GM23338 (cell line): ENCODE measurements around the gene DNAAF2. TPM values are rescaled to one million over a fixed set of nuclear protein-coding genes. Genes with fewer than 3 reads are reported as not detected.

Experiments used
- ATAC-seq: fragments of 200-7000 bp; cut with Tn5 transposase; 3 replicates; pipeline ENCODE4 v1.9.1; 2020
- DNase-seq: peaks from one replicate; pipeline ENCODE4 v3.0.0-alpha.2; 2015; ENCODE audit warnings: low spot score
- H2AFZ ChIP-seq: fragments of 200-600 bp; sonication (generic); 2 replicates; pipeline ENCODE4 v1.8.0; 2016; ENCODE audit warnings: antibody characterized with exemption, mild to moderate bottlenecking, moderate library complexity
- H3F3A ChIP-seq: fragments of 200-600 bp; sonication (generic); replicated peaks from 2 replicates; pipeline ENCODE4 v1.8.0; 2017; ENCODE audit warnings: antibody characterized with exemption, mixed run types, low read depth
- H3K27ac ChIP-seq: fragments of 200-600 bp; sonication (generic); 2 replicates; pipeline ENCODE4 v1.6.1; 2016; ENCODE audit warnings: low read depth
- H3K27me3 ChIP-seq: fragments of 200-600 bp; sonication (generic); 2 replicates; pipeline ENCODE4 v1.8.0; 2016; ENCODE audit warnings: mild to moderate bottlenecking, mixed run types, moderate library complexity; ENCODE audit not compliant: insufficient read depth
- H3K36me3 ChIP-seq: fragments of 200-600 bp; sonication (generic); 2 replicates; pipeline ENCODE4 v1.8.0; 2016; ENCODE audit warnings: mild to moderate bottlenecking; ENCODE audit not compliant: insufficient read depth
- H3K4me1 ChIP-seq: fragments of 200-600 bp; sonication (generic); 2 replicates; pipeline ENCODE4 v1.8.0; 2016; ENCODE audit warnings: mild to moderate bottlenecking, moderate library complexity; ENCODE audit not compliant: insufficient read depth
- H3K4me2 ChIP-seq: fragments of 200-600 bp; sonication (generic); 2 replicates; pipeline ENCODE4 v1.7.1; 2017; ENCODE audit warnings: mixed run types
- H3K4me3 ChIP-seq: fragments of 200-600 bp; sonication (generic); 2 replicates; pipeline ENCODE4 v1.6.1; 2016; ENCODE audit warnings: mixed run types
- H3K79me2 ChIP-seq: fragments of 200-600 bp; sonication (generic); replicated peaks from 2 replicates; pipeline ENCODE4 v1.8.0; 2017; ENCODE audit warnings: mild to moderate bottlenecking; ENCODE audit not compliant: insufficient read depth
- H3K9me2 ChIP-seq: fragments of 200-600 bp; sonication (generic); 2 replicates; pipeline ENCODE4 v1.8.0; 2017; ENCODE audit not compliant: insufficient read depth
- H4K20me1 ChIP-seq: fragments of 200-600 bp; sonication (generic); replicated peaks from 2 replicates; pipeline ENCODE4 v1.8.0; 2017; ENCODE audit warnings: mild to moderate bottlenecking; ENCODE audit not compliant: insufficient read depth
- H3K27ac Mint-ChIP-seq: 2 replicates; pipeline ENCODE4 v1.8.0; 2020; ENCODE audit warnings: inconsistent platforms, mild to moderate bottlenecking, moderate library complexity, mixed read lengths
- H3K27me3 Mint-ChIP-seq: 3 replicates; pipeline ENCODE4 v1.8.0; 2022; ENCODE audit warnings: low read depth, mild to moderate bottlenecking, moderate library complexity, mixed read lengths, inconsistent platforms; ENCODE audit not compliant: insufficient read depth, poor library complexity
- H3K36me3 Mint-ChIP-seq: 3 replicates; pipeline ENCODE4 v1.8.0; 2021; ENCODE audit warnings: low read depth, mild to moderate bottlenecking, inconsistent platforms, moderate library complexity, mixed read lengths
- H3K4me1 Mint-ChIP-seq: 3 replicates; pipeline ENCODE4 v1.8.0; 2020; ENCODE audit warnings: mild to moderate bottlenecking, inconsistent platforms, mixed read lengths
- H3K4me3 Mint-ChIP-seq: 3 replicates; pipeline ENCODE4 v1.8.0; 2021; ENCODE audit warnings: moderate library complexity, mild to moderate bottlenecking, inconsistent platforms, mixed read lengths
- H3K9me3 Mint-ChIP-seq: 3 replicates; pipeline ENCODE4 v1.8.0; 2020; ENCODE audit warnings: moderate library complexity, mild to moderate bottlenecking, inconsistent platforms, mixed read lengths
- CTCF ChIP-seq, 2 experiments: fragments of 200-600 bp in 1 of 2; sonication (generic) in 1 of 2; conservative IDR thresholded peaks; 2 replicates each; pipeline versions ENCODE4 v1.5.1 to v1.6.1; 2016 to 2017; ENCODE audit warnings: antibody characterized with exemption in 2 of 2, low read depth in 2 of 2, mild to moderate bottlenecking in 2 of 2, moderate library complexity in 1 of 2
- ETS1 ChIP-seq: IDR thresholded peaks from 2 replicates; pipeline ENCODE4 v1.6.1; 2016; ENCODE audit warnings: antibody characterized with exemption
- EZH2 ChIP-seq: fragments of 200-600 bp; sonication (generic); IDR thresholded peaks from one replicate; pipeline ENCODE4 v1.8.0; 2017; ENCODE audit warnings: antibody characterized with exemption, mild to moderate bottlenecking, low read depth; ENCODE audit not compliant: unreplicated experiment
- EZH2phosphoT487 ChIP-seq: fragments of 200-600 bp; sonication (generic); IDR thresholded peaks from one replicate; pipeline ENCODE4 v1.8.1; 2018; ENCODE audit warnings: antibody characterized with exemption; ENCODE audit not compliant: unreplicated experiment
- JUNB ChIP-seq: IDR thresholded peaks from one replicate; pipeline ENCODE4 v1.6.1; 2016; ENCODE audit warnings: antibody characterized with exemption; ENCODE audit not compliant: unreplicated experiment
- POLR2AphosphoS5 ChIP-seq: IDR thresholded peaks from 2 replicates; pipeline ENCODE4 v1.6.1; 2016; ENCODE audit warnings: antibody characterized with exemption, low read depth
- REST ChIP-seq: IDR thresholded peaks from one replicate; pipeline ENCODE4 v1.6.1; 2018; ENCODE audit warnings: antibody characterized with exemption; ENCODE audit not compliant: unreplicated experiment
- ZNF114 ChIP-seq: fragments of 250-450 bp; sonication (Bioruptor Pico); IDR thresholded peaks from 2 replicates; pipeline ENCODE4 v1.5.0; 2020; ENCODE audit warnings: mild to moderate bottlenecking, moderate library complexity
- ZNF462 ChIP-seq: fragments of 250-450 bp; sonication (Bioruptor Pico); IDR thresholded peaks from 2 replicates; pipeline ENCODE4 v1.5.0; 2020; ENCODE audit warnings: mild to moderate bottlenecking, moderate library complexity
- polyA plus RNA-seq: library from polyadenylated mRNA; unstranded; fragments of >200 nt; fragmentation: Nextera tagmentation; extraction: Ambion mirVana; gene quantifications from 2 replicates; pipeline ENCODE4 v1.2.1, GENCODE V29; 2016
- total RNA-seq: library from RNA; depleted of rRNA; stranded (reverse); fragments of >200 nt; shearing (Covaris generic); gene quantifications from 2 replicates; pipeline ENCODE4 v1.2.3, GENCODE V29; 2014

Gene DNAAF2
- total and polyA plus RNA-seq, 2 experiments from 2014 or later = 40.4 to 62.6 TPM

- TF ChIP-seq ZNF462 = no peak
Observed at GRCh38 chr14:49615776-49616175, 19.3 kb downstream of the DNAAF2 start (continued).

- Mint-ChIP-seq H3K4me1 (peaks cover 3% of the 10 kb centered on the region; the same call in 2 of the 3 replicates), H3K4me3 (no peak overlapping the region), H3K27ac (no peak overlapping the region), H3K27me3 (no peaks in the 10 kb centered on the region), H3K36me3 (peaks cover 48% of the 10 kb centered on the region), H3K9me3 (no peaks in the 10 kb centered on the region)
- Histone ChIP-seq H3K79me2 (peaks cover 32% of the 10 kb centered on the region), H3K4me3 (no peak overlapping the region), H2AFZ (no peak overlapping the region), H3K4me2 (no peak overlapping the region), H3K36me3 (peaks cover 19% of the 10 kb centered on the region), H4K20me1 (peaks cover 34% of the 10 kb centered on the region), H3K4me1 (no peaks in the 10 kb centered on the region; the same call in 1 of the 2 replicates), H3K9me2 (no peaks in the 10 kb centered on the region), H3K27me3 (no peaks in the 10 kb centered on the region), H3K27ac (no peak overlapping the region), H3F3A (peaks cover 10% of the 10 kb centered on the region)
- DNase-seq (no peak), ATAC-seq (no peak)
- TF ChIP-seq POLR2AphosphoS5 (no peak), CTCF (conservative IDR thresholded peaks at IDR 0.05; ENCODE audit: low read depth in 2 of 2) (no peak), JUNB (no peak), REST (no peak), ETS1 (no peak), ZNF114 (CRISPR knock-in tag) (no peak), EZH2 (no peak), EZH2phosphoT487 (no peak)
Observed at GRCh38 chr14:49614196-49614595, 20.8 kb downstream of the DNAAF2 start.
